ENCODE results near the gene TPCN1.

Gene TPCN1

GRCh38 chr12:113347892-113348291 is 126.6 kb downstream of the TPCN1 start:
- FAIRE-seq, result no peak

All from TTC549 (cell line).